ENCODE results near the gene KCNJ5.

- TF ChIP-seq CTCF (IDR thresholded peaks at IDR 0.05) (no peak), POLR2A (IDR thresholded peaks at IDR 0.05) (no peak), POLR2AphosphoS5 (IDR thresholded peaks at IDR 0.05) (no peak)
Measured at GRCh38 chr11:128949791-128950454, 58.8 kb downstream of the KCNJ5 start.
